Measurements from ENCODE around the gene RAB4A.

DNA sequence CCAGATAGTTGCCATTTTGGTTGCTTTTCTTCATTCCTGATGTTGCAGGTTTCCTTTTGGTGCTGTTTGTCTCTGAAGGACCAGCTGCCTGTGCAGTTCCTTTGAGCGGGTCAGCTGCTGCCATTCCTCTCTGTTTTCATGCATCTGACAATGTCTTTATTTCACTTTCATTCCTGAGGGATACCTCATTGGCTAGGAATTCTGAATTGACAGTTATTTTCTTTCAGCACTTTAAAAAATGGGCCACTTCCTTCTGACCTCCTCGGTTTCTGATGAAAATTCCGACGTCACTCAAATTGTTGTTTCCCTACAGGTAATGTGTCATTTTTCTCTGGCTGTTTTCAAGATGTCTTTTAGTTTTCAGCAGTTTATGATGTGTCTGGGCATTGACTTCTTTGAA, 47.1 kb downstream of the RAB4A start:
- TF ChIP-seq CTBP1 (IDR thresholded peaks at IDR 0.05; ENCODE audit: borderline replicate concordance): no peak
- no peak for TF ChIP-seq ZNF384 (IDR thresholded peaks at IDR 0.05)
- TF ChIP-seq FOXA1 (IDR thresholded peaks at IDR 0.05): no peak

Data from HEK293T (cell line).